GM21381 (cell line): ENCODE measurements around the gene RNU2-1.
"Not testable (repeated sequence)": the region's sequence is repeated elsewhere in the genome, so short reads cannot be mapped to it uniquely, and the experiment has no call there.

Experiments
- ATAC-seq: cut with Tn5 transposase; IDR thresholded peaks from one replicate; pipeline ENCODE4 v1.9.1; 2021; ENCODE audit warnings: mild to moderate bottlenecking, moderate library complexity; ENCODE audit not compliant: unreplicated experiment

Gene RNU2-1

GRCh38 chr17:43216762-43217613 is 16.8 kb downstream of the RNU2-1 start:
- no peak for ATAC-seq

GRCh38 chr17:43216369-43216761 is 17.4 kb downstream of the RNU2-1 start:
- no peak for ATAC-seq

- ATAC-seq = no peak
These were observed 18.4 kb downstream of the RNU2-1 start for GRCh38 chr17:43215341-43215740.

- ATAC-seq = no peak
These were observed 20.2 kb downstream of the RNU2-1 start for GRCh38 chr17:43213545-43213944.

- ATAC-seq = no peak
These were observed 20.9 kb downstream of the RNU2-1 start for GRCh38 chr17:43212641-43213490.

GRCh38 chr17:43211480-43212402 is 22.0 kb downstream of the RNU2-1 start, which contains the start of gene TMEM106A:
TMEM106A (plus strand) TSS chr17:43211875; CDS start chr17:43213042, 1,167 bp downstream.
- peak; percentile 71 for ATAC-seq

GRCh38 chr17:43211123-43211479 is 22.7 kb downstream of the RNU2-1 start:
- ATAC-seq = no peak

GRCh38 chr17:43210576-43210975 is 23.2 kb downstream of the RNU2-1 start:
- ATAC-seq = no peak

- ATAC-seq = not testable (repeated sequence)
These were observed 30.8 kb downstream of the RNU2-1 start for GRCh38 chr17:43203013-43203412.

GRCh38 chr17:43200127-43200526 is 33.6 kb downstream of the RNU2-1 start:
- no peak for ATAC-seq

- ATAC-seq = no peak
These were observed 34.1 kb downstream of the RNU2-1 start for GRCh38 chr17:43199633-43200032.

GRCh38 chr17:43193251-43193650 is 40.5 kb downstream of the RNU2-1 start:
- ATAC-seq = no peak

GRCh38 chr17:43186656-43187055 is 47.1 kb downstream of the RNU2-1 start:
- not testable (repeated sequence) for ATAC-seq

GRCh38 chr17:43183921-43184320 is 49.9 kb downstream of the RNU2-1 start:
- ATAC-seq = no peak
